Mucosa of rectum (tissue), 2 donors: ENCODE results near the gene PRTFDC1.
"Not testable (repeated sequence)": the region's sequence is repeated elsewhere in the genome, so short reads cannot be mapped to it uniquely, and the experiment has no call there.

Experiments used
- H3K27ac ChIP-seq, 2 donors: one replicate each; pipeline ENCODE4 v1.7.0; 2013; ENCODE audit warnings: inconsistent platforms in 2 of 2, low read depth in 2 of 2, low read length in 2 of 2
- H3K27me3 ChIP-seq, 2 donors: one replicate each; pipeline ENCODE4 v1.7.0; 2013; ENCODE audit warnings: low read length in 2 of 2; ENCODE audit not compliant: control insufficient read depth in 2 of 2, insufficient read depth in 2 of 2
- H3K36me3 ChIP-seq, 2 donors: one replicate each; pipeline ENCODE4 v1.7.0; 2013; ENCODE audit warnings: low read length in 2 of 2; ENCODE audit not compliant: control insufficient read depth in 2 of 2, insufficient read depth in 2 of 2
- H3K4me1 ChIP-seq, 2 donors: one replicate each; pipeline ENCODE4 v1.7.0; 2013; ENCODE audit warnings: low read length in 2 of 2, mild to moderate bottlenecking in 1 of 2; ENCODE audit not compliant: control insufficient read depth in 2 of 2, insufficient read depth in 2 of 2
- H3K4me3 ChIP-seq, 2 donors: one replicate each; pipeline ENCODE4 v1.7.0; 2013; ENCODE audit warnings: low read length in 2 of 2
- H3K9ac ChIP-seq, 2 donors: one replicate each; pipeline ENCODE4 v1.7.0; 2013; ENCODE audit warnings: low read length in 2 of 2, low read depth in 1 of 2, mild to moderate bottlenecking in 1 of 2
- H3K9me3 ChIP-seq, 2 donors: one replicate each; pipeline ENCODE4 v1.7.0; 2013; ENCODE audit warnings: low read length in 2 of 2; ENCODE audit not compliant: control insufficient read depth in 2 of 2
- donor health status: healthy.
- donor health status: Normal muscosa, but diverticular disease.

Gene PRTFDC1

DNA sequence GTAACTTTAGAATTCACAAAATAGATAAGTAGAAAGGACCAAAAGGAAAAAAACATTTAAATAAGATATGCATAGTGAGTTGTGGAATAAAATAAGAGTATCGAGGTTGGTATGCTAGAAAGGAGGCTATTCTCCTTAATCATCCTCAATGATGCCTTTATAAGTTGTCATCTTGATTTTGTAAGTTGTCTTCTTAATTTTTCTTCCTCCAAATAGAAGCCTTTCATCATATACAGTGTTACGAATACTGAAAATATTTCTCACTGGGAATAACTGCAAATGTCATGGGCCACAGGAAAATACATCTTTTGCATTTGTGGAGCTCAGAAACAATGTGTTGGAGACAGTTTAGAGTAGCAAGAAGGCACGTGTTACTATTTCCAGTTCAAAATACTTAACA, 31.5 kb upstream of the PRTFDC1 start:
- H3K27ac ChIP-seq = no peak overlapping the region
- H3K4me3 ChIP-seq = no peak overlapping the region
- H3K36me3 ChIP-seq = no peaks in the 10 kb centered on the region
- no peak overlapping the region for H3K9ac ChIP-seq
- no peaks in the 10 kb centered on the region for H3K27me3 ChIP-seq
- H3K9me3 ChIP-seq = no peaks in the 10 kb centered on the region
- no peaks in the 10 kb centered on the region for H3K4me1 ChIP-seq

DNA sequence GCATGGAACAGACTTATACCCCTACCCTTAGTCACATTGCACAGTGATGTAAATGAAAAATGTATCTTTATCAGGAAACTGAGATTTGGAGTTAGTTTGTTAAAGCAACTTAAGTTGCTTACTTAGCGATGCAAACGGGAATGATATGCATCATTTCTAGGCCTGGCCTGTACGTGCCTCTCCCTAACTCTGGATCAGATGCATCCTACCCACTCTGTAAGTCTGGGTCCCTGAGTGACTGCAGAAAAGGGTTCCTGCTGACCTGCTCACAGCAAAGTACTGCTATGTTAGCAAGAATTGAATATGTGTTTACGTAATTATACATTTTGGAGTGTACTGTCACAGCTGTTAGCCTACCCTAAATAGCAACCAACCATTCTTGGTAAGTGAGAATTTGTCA, 30.7 kb upstream of the PRTFDC1 start:
- Histone ChIP-seq H3K9ac (no peak overlapping the region), H3K4me1 (no peaks in the 10 kb centered on the region), H3K9me3 (no peaks in the 10 kb centered on the region), H3K27me3 (no peaks in the 10 kb centered on the region), H3K27ac (no peak overlapping the region), H3K4me3 (no peak overlapping the region), H3K36me3 (no peaks in the 10 kb centered on the region)

DNA sequence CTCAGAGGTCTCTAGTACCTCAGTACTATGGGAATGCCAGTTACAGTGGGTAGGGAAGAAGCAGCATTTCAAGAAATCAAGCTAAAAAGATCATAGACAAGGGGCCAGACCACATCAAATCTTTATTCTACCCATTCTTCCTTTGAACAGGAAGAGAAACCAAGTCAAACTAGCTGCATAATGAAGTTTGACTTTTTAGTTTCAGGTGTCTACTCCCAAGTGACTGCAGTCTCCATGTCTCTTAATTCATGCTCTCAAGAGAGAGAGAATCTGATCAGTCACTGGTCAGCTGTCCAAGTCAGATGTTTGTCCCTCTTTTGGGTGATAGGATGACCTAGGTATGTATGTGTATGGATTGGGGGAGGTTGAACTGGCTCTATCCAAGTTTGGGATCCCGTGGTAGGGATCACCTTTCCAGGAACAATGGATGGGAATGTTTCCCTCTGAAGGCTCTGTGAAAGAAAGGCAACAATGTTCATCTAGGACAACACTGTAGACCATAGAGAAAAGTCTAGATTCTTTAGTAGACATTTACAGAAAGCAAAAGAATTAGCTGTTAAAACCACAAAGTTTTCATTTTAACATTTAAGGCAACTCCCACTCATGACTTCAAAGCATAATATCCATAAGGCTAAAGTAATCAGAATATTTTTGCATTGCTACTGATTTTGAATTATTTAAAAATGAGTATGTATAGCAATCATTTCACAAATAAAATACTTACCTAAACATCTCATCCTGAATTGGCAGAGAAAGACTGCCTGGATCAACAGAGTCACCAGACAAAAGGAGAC, 30.1 kb upstream of the PRTFDC1 start:
- H3K27ac ChIP-seq = no peak overlapping the region
- no peak overlapping the region for H3K4me3 ChIP-seq
- H3K4me1 ChIP-seq = no peaks in the 10 kb centered on the region
- H3K9ac ChIP-seq = no peak overlapping the region
- H3K9me3 ChIP-seq = no peaks in the 10 kb centered on the region
- no peaks in the 10 kb centered on the region for H3K27me3 ChIP-seq
- H3K36me3 ChIP-seq = no peaks in the 10 kb centered on the region

DNA sequence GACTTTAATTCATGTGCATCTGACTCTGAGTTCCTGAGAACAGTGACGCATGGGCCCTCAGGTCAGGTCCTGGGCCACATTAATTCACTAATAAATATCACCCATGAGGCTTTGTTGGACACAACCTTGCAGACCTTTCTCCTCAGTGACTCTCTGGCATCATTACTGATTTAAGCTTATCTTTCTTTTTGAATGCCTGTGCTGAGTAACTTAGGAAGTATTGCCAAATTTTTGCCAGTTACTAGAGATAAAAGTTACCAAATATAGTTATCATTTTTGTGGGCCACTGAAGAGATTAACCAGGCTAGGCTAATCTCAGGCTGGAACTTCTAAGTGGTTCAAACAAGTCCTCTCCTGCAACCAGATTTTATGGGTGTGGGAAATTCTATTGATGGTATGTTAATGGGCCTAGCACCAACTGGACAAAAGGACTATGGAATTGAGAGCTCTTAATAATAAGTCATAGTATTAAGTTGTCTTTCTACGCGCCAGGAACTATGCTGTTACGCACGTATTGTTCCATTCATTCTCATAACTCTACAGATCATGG, 28.8 kb upstream of the PRTFDC1 start:
- Histone ChIP-seq H3K27ac (no peak overlapping the region), H3K4me3 (no peak overlapping the region), H3K9me3 (no peaks in the 10 kb centered on the region), H3K4me1 (no peaks in the 10 kb centered on the region), H3K27me3 (no peaks in the 10 kb centered on the region), H3K36me3 (no peaks in the 10 kb centered on the region), H3K9ac (no peak overlapping the region)

DNA sequence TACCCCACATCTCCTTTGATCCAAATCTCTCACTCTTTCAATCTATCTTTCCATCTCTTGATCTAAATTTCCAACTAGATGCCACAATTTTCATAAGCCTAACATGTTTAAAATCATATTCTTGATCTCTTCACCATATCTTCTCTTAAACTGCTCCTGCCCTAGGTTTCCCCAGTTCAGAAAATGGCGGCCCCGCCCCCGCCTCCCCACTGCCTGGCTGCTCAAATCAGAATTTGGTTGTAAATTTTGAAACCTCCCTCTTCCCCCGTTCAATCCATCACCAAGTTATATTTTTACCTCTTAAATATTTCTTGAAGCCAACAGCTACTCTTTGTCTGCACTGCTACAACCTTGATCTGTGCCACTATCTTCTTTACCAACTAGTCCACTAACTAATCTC, 27.3 kb upstream of the PRTFDC1 start:
- H3K4me3 ChIP-seq = no peak overlapping the region
- no peak overlapping the region for H3K27ac ChIP-seq
- H3K9ac ChIP-seq = no peak overlapping the region
- H3K9me3 ChIP-seq = no peaks in the 10 kb centered on the region
- H3K4me1 ChIP-seq = no peaks in the 10 kb centered on the region
- H3K36me3 ChIP-seq = no peaks in the 10 kb centered on the region
- H3K27me3 ChIP-seq = no peaks in the 10 kb centered on the region

DNA sequence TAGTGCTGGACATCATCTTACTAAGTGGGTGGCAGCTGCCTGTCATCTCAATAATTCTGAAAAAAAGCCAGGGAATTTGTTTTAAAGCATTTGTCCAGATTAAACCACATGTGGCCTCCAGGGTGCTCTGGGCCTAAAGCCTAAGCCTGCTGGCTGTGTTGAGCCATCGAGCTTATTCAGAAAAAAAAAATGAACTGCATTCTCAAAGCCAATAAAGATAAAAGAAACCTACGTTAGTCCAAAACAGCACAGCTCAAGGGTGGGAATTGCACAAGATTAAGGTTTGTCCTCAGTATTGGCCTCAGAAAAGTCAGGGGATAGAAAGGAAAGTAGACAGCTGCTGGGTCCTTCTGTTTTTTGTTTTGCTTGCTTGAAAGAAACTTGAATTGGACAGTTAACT, 22.6 kb upstream of the PRTFDC1 start:
- Histone ChIP-seq H3K27ac (no peak overlapping the region), H3K9me3 (no peaks in the 10 kb centered on the region), H3K4me1 (no peaks in the 10 kb centered on the region), H3K9ac (no peak overlapping the region), H3K4me3 (no peak overlapping the region), H3K36me3 (no peaks in the 10 kb centered on the region), H3K27me3 (no peaks in the 10 kb centered on the region)

DNA sequence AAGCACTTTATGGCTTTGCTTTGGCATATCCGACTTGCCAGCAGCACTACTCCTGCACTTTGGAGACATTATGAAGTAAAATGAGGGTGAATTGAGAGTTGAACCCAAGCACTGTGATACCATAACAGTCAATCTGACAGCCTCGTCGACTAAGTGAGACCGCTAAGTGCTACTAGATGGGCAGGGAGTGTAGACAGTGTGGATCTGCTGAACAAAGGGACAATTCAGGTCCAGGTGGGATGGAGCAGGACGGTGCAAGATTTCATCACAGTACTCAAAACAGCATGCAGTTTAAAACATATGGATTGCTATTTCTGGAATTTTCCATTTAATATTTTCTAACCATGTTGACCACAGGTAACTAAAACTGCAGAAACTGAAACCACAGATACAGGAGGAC, 20.8 kb upstream of the PRTFDC1 start:
- no peak overlapping the region for H3K4me3 ChIP-seq
- no peak overlapping the region for H3K27ac ChIP-seq
- H3K9me3 ChIP-seq = no peaks in the 10 kb centered on the region
- H3K4me1 ChIP-seq = no peaks in the 10 kb centered on the region
- no peaks in the 10 kb centered on the region for H3K27me3 ChIP-seq
- no peaks in the 10 kb centered on the region for H3K36me3 ChIP-seq
- no peak overlapping the region for H3K9ac ChIP-seq

DNA sequence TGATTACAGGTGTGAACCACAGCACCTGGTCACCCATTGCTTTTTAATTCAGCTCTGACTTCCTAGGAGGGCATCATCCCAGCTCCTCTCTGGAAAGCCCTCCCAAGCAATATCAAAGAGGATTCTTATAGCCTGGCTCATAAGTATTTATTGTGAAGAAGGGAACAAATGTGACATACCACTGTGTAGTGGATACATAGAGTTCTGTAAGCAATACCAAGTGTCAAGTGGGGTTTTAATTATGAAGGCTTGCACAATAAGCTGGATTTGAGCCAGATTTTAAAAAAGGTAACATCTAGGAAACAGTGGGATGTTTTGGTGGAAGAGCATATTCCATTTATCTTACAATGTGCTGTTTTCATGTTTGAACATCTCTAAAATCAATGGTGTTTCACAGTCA, 19.0 kb upstream of the PRTFDC1 start:
- H3K9me3 ChIP-seq = no peaks in the 10 kb centered on the region
- no peak overlapping the region for H3K9ac ChIP-seq
- no peak overlapping the region for H3K27ac ChIP-seq
- no peaks in the 10 kb centered on the region for H3K4me1 ChIP-seq
- H3K27me3 ChIP-seq = no peaks in the 10 kb centered on the region
- no peak overlapping the region for H3K4me3 ChIP-seq
- no peaks in the 10 kb centered on the region for H3K36me3 ChIP-seq

DNA sequence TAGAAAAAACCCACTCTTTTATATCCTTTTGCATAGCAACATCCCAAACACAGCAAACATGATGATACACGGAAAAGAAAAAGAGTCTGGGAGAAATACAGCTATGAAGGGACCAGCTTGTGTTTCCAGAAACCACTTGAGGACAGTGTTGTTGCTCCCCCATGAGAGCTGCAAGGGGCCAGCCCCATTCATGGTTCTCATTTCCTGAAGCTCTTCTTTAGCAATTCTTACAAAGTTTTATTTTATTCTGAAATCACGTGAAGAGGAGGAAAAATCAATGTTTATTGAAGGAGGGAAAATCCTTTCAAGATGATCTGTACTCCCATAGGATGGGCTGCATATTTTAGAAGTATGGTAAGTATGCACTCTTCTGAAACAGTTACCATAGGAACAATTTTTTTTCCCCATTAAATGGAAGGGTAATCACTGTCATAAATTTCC, 17.5 kb upstream of the PRTFDC1 start:
- Histone ChIP-seq H3K9me3 (no peaks in the 10 kb centered on the region), H3K27ac (no peak overlapping the region), H3K4me3 (no peak overlapping the region), H3K36me3 (no peaks in the 10 kb centered on the region), H3K9ac (no peak overlapping the region), H3K27me3 (no peaks in the 10 kb centered on the region), H3K4me1 (no peaks in the 10 kb centered on the region)

DNA sequence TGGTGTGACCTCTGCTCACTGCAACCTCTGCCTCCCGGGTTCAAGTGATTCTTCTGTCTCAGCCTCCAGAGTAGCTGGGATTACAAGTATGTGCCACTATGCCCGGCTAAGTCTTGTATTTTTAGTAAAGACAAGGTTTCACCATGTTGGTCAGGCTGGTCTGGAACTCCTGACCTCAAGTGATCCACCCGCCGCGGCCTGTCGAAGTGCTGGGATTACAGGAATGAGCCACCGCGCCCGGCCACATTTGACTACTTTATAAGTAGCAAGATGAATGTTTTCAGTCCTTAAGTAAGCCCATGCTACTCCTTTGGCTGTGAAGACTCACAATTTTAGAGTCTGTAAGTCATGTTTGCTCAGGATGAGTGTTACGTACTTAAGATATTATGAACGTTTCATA, 16.5 kb upstream of the PRTFDC1 start:
- H3K27me3 ChIP-seq, H3K27ac ChIP-seq, H3K4me1 ChIP-seq, H3K9me3 ChIP-seq, H3K9ac ChIP-seq, H3K36me3 ChIP-seq, H3K4me3 ChIP-seq: not testable (repeated sequence)
